ENCODE measurements around the gene BBS9. TPM values are rescaled to one million over a fixed set of nuclear protein-coding genes. Genes with fewer than 3 reads are reported as not detected.

The BBS9 gene
- total RNA-seq, 2 donors from 2014 or later = 14.2 to 23.6 TPM

DNA sequence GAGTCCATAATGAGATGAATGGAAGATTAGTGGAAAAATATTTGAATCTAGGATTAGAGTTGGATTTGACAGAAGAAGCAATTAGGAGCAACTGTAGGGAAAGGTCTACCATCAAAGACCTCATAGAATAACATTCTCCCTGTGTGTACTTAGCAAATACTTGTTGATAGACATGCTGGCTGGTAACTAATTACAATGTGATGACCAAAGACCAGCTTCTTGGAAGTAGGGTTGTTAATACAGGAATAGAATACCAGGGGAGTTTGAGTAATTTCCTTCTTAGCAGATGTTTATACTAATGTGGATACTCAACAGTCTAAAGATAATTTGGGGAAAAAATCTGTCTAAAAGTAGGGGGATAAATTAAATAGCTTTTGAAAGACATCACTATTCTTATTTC lies 418.5 kb downstream of the BBS9 start:
- H3K9me3 ChIP-seq = no peaks in the 10 kb centered on the region
- ATAC-seq (no peak), DNase-seq (no peak)
- TF ChIP-seq, protein P1, sequence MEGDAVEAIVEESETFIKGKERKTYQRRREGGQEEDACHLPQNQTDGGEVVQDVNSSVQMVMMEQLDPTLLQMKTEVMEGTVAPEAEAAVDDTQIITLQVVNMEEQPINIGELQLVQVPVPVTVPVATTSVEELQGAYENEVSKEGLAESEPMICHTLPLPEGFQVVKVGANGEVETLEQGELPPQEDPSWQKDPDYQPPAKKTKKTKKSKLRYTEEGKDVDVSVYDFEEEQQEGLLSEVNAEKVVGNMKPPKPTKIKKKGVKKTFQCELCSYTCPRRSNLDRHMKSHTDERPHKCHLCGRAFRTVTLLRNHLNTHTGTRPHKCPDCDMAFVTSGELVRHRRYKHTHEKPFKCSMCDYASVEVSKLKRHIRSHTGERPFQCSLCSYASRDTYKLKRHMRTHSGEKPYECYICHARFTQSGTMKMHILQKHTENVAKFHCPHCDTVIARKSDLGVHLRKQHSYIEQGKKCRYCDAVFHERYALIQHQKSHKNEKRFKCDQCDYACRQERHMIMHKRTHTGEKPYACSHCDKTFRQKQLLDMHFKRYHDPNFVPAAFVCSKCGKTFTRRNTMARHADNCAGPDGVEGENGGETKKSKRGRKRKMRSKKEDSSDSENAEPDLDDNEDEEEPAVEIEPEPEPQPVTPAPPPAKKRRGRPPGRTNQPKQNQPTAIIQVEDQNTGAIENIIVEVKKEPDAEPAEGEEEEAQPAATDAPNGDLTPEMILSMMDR (IDR thresholded peaks at IDR 0.05) = no peak
- no peak for TF ChIP-seq POLR2A (IDR thresholded peaks at IDR 0.05)
- no peaks in the 10 kb centered on the region for H3K27me3 ChIP-seq
- no peaks in the 10 kb centered on the region for H3K36me3 ChIP-seq (replicated peaks in 1 of 2; ENCODE audit: insufficient read depth in 1 of 2, low read depth in 2 of 2)
- H3K4me1 ChIP-seq = no peaks in the 10 kb centered on the region
- no peak overlapping the region for H3K4me3 ChIP-seq
- intact Hi-C loops (cut with DNase I) = no loop called here
- H3K27ac ChIP-seq = no peak overlapping the region

DNA sequence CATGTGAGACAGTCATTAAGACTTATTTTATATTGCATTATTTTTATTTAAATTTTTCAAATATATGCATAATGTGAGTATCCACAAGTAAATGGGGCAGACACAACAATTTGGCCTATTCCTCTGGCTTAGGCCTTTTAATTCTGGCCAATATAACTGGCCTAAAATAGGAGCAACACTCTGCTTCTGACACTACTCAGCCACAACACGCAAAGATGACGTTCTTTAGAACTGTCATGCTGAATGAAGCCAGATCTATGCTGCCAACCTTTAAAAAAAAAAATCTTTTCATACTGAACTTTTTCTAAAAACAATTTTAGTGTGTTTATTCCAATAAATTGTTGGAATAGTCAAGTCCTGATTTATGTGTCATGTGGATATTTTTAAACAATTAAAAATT lies 421.0 kb downstream of the BBS9 start:
- Histone ChIP-seq H3K36me3 (replicated peaks in 1 of 2; ENCODE audit: insufficient read depth in 1 of 2, low read depth in 2 of 2) (no peaks in the 10 kb centered on the region), H3K27ac (no peak overlapping the region), H3K4me3 (no peak overlapping the region), H3K9me3 (no peaks in the 10 kb centered on the region), H3K4me1 (no peaks in the 10 kb centered on the region), H3K27me3 (no peaks in the 10 kb centered on the region)
- WGBS, 2 donors = 88 to 89% methylated on average over 2 of the region's 2 CpGs
- no peak for ATAC-seq
- no peak for DNase-seq
- intact Hi-C loops (cut with DNase I) = no loop called here
- TF ChIP-seq POLR2A (IDR thresholded peaks at IDR 0.05) = no peak
- TF ChIP-seq, protein P1 (IDR thresholded peaks at IDR 0.05) = no peak

DNA sequence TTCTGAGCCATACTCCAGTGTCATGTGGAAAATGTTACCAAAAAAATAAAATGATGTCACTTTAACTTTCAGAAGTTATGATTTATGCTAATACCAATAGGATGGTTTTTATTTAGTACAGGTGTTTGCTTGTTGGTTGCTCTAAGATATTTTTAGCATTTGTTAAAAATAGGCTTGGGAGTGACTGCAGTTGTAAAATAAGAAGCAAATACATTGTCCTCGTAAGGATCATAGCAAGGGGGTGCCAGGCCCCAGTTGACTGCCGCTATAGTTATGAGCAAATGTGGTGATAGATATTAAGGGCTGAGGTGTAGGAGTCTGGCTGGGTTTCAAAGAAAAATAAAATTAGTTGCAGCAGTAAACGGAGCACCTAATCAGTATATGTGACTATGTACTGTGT lies 421.6 kb downstream of the BBS9 start:
- Histone ChIP-seq H3K9me3 (no peaks in the 10 kb centered on the region), H3K4me1 (no peaks in the 10 kb centered on the region), H3K27me3 (no peaks in the 10 kb centered on the region), H3K27ac (no peak overlapping the region), H3K36me3 (replicated peaks in 1 of 2; ENCODE audit: insufficient read depth in 1 of 2, low read depth in 2 of 2) (no peaks in the 10 kb centered on the region), H3K4me3 (no peak overlapping the region)
- no peak for DNase-seq
- intact Hi-C loops (cut with DNase I) = no loop called here
- no peak for TF ChIP-seq POLR2A (IDR thresholded peaks at IDR 0.05)
- TF ChIP-seq, protein P1 (IDR thresholded peaks at IDR 0.05) = no peak
- 52% methylated on average over 3 of the region's 3 CpGs for WGBS, 2 donors
- ATAC-seq = no peak

DNA sequence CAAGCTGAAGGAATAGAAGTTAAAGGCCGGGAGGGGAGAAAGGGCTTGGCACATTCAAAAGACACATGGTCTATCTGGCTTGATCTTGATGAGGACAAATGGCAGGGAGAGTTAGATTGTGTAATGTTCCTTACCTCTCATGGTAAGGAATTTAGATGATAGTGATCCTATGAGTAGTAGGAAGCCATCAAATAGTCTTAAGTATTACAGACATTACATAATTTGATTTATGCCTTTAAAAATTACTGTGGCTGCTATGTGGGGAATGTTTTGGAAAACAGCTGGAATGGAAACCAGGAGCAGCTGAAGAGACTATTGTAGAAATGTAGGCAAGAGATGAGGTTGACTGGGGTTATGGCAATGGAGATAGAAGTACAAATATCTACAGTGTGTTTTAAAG lies 424.7 kb downstream of the BBS9 start:
- no peak for DNase-seq
- Histone ChIP-seq H3K36me3 (replicated peaks in 1 of 2; ENCODE audit: insufficient read depth in 1 of 2, low read depth in 2 of 2) (no peaks in the 10 kb centered on the region), H3K4me1 (no peaks in the 10 kb centered on the region), H3K4me3 (no peak overlapping the region), H3K27me3 (no peaks in the 10 kb centered on the region), H3K9me3 (no peaks in the 10 kb centered on the region), H3K27ac (no peak overlapping the region)
- 43 to 90% methylated on average over 1 of the region's 1 CpG for WGBS, 2 donors
- intact Hi-C loops (cut with DNase I) = no loop called here
- no peak for TF ChIP-seq POLR2A (IDR thresholded peaks at IDR 0.05)
- TF ChIP-seq, protein P1 (IDR thresholded peaks at IDR 0.05) = no peak
- no peak for ATAC-seq

DNA sequence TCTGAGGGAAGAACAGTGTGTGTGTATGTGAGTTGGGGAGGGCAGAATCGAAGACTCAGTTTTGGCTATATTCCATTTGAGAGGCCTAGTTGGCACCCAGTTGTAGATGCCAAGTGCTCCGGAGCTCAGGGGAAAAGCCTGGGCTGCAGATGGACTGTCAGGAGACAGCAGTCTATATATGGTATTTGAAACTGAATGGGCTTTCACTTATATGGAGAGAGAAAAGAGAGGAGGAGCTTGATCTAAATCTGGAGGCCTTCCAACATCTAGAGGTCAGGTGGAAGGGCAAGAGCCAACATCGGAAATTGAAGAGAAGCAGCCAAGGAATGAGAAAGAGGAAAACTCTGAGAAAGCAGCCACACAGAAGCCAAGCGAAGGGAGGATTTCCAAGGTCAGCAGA lies 425.2 kb downstream of the BBS9 start:
- Histone ChIP-seq H3K4me3 (no peak overlapping the region), H3K27ac (no peak overlapping the region), H3K36me3 (replicated peaks in 1 of 2; ENCODE audit: insufficient read depth in 1 of 2, low read depth in 2 of 2) (no peaks in the 10 kb centered on the region), H3K27me3 (no peaks in the 10 kb centered on the region), H3K9me3 (no peaks in the 10 kb centered on the region), H3K4me1 (no peaks in the 10 kb centered on the region)
- WGBS, 2 donors = 75 to 78% methylated on average over 4 of the region's 4 CpGs
- ATAC-seq = no peak
- intact Hi-C loops (cut with DNase I) = no loop called here
- DNase-seq = no peak
- TF ChIP-seq POLR2A (IDR thresholded peaks at IDR 0.05) = no peak
- TF ChIP-seq, protein P1 (IDR thresholded peaks at IDR 0.05) = no peak
